Endothelial cell of umbilical vein (primary cell): ENCODE measurements around the gene PLA2G5. TPM values are rescaled to one million over a fixed set of nuclear protein-coding genes. Genes with fewer than 3 reads are reported as not detected.

Source experiments
- BruUV-seq: library from RNA; stranded (reverse); fragments of 400-500 nt; replicated peaks from 2 replicates; lab custom pipeline; 2021; lab: Mats Ljungman, UMichigan
- CTCF ChIA-PET: fragments of 300-600, 350-600 bp; sonication (Branson Sonifier 250); formaldehyde crosslinking; loops from one replicate; lab custom pipeline; 2021; ENCODE audit warnings: antibody characterized with exemption, inconsistent platforms; lab: Charles Lee
- POLR2A ChIA-PET: fragments of 300-600, 350-600 bp; sonication (Branson Sonifier 250); formaldehyde crosslinking; loops from one replicate; lab custom pipeline; 2021; ENCODE audit warnings: antibody characterized with exemption, inconsistent platforms; lab: Charles Lee
- DNase-seq: peaks from one replicate; pipeline ENCODE4 v3.0.0-alpha.2; 2011; ENCODE audit warnings: low read depth, low spot score
- FAIRE-seq: peaks from 2 replicates; lab custom pipeline; 2011; peaks lifted over from hg19 to GRCh38; lab: Jason Lieb, UNC
- H2AFZ ChIP-seq: 2 replicates; pipeline ENCODE4 v1.6.0; 2012; ENCODE audit warnings: low read depth, low read length, control low read depth, inconsistent platforms
- H3K27ac ChIP-seq: 2 replicates; pipeline ENCODE4 v1.5.1; 2011; ENCODE audit warnings: low read depth, mild to moderate bottlenecking, control low read depth, low read length, moderate library complexity; ENCODE audit not compliant: insufficient read depth
- H3K27me3 ChIP-seq, 2 experiments: 2 replicates each; pipeline versions ENCODE4 v1.6.0 to v1.6.1; 2011; ENCODE audit warnings: low read length in 2 of 2, mixed read lengths in 1 of 2; ENCODE audit not compliant: control insufficient read depth in 2 of 2, insufficient read depth in 2 of 2
- H3K36me3 ChIP-seq, 2 experiments: 2 replicates in 1 of 2; 3 replicates in 1 of 2; pipeline ENCODE4 v1.5.1; 2011; ENCODE audit warnings: low read length in 2 of 2, mild to moderate bottlenecking in 1 of 2, moderate library complexity in 1 of 2; ENCODE audit not compliant: control insufficient read depth in 2 of 2, insufficient read depth in 2 of 2; ENCODE audit errors: extremely low read depth in 1 of 2
- H3K4me1 ChIP-seq: 3 replicates; pipeline ENCODE4 v1.5.1; 2011; ENCODE audit warnings: mild to moderate bottlenecking, low read length; ENCODE audit not compliant: control insufficient read depth, insufficient read depth; ENCODE audit errors: extremely low read depth
- H3K4me2 ChIP-seq: 2 replicates; pipeline ENCODE4 v1.6.1; 2011; ENCODE audit warnings: low read length, control low read depth, mixed read lengths; ENCODE audit not compliant: insufficient read depth
- H3K4me3 ChIP-seq, 3 experiments: fragments of 200-600 bp in 1 of 3; sonication (generic), shearing (Covaris generic) in 1 of 3; replicated peaks in 1 of 3; 2 replicates each; pipeline ENCODE4 v1.5.1; 2011 to 2016; ENCODE audit warnings: control low read depth in 3 of 3, low read length in 3 of 3, mild to moderate bottlenecking in 2 of 3, inconsistent platforms in 1 of 3, low read depth in 1 of 3, moderate library complexity in 1 of 3; ENCODE audit not compliant: insufficient read depth in 1 of 3
- H3K79me2 ChIP-seq: 2 replicates; pipeline ENCODE4 v1.6.0; 2012; ENCODE audit warnings: low read length, inconsistent platforms; ENCODE audit not compliant: control insufficient read depth, insufficient read depth
- H3K9ac ChIP-seq: replicated peaks from 2 replicates; pipeline ENCODE3; 2011; ENCODE audit warnings: low read length, control low read depth; ENCODE audit not compliant: insufficient read depth; ENCODE audit errors: extremely low read depth
- H3K9me1 ChIP-seq: replicated peaks from 3 replicates; pipeline ENCODE4 v1.6.0; 2011; ENCODE audit warnings: mild to moderate bottlenecking, low read length; ENCODE audit not compliant: control insufficient read depth, insufficient read depth; ENCODE audit errors: extremely low read depth
- H3K9me3 ChIP-seq: replicated peaks from 2 replicates; pipeline ENCODE4 v1.5.1; 2012; ENCODE audit warnings: low read length, inconsistent platforms; ENCODE audit not compliant: control insufficient read depth, insufficient read depth
- H4K20me1 ChIP-seq: replicated peaks from 2 replicates; pipeline ENCODE3; 2011; ENCODE audit warnings: mild to moderate bottlenecking, low read length; ENCODE audit not compliant: control insufficient read depth, insufficient read depth; ENCODE audit errors: extremely low read depth
- CTCF ChIP-seq, 2 donors: IDR thresholded peaks; 1 replicate in 1 of 2; 2 replicates in 1 of 2; pipeline ENCODE4 v1.5.1; 2011; ENCODE audit warnings: low read length in 2 of 2, mild to moderate bottlenecking in 2 of 2, moderate library complexity in 2 of 2, control low read depth in 1 of 2, inconsistent platforms in 1 of 2, low read depth in 1 of 2; ENCODE audit not compliant: insufficient read depth in 1 of 2; ENCODE audit errors: extremely low read depth in 1 of 2
- EZH2 ChIP-seq: IDR thresholded peaks from 2 replicates; pipeline ENCODE4 v1.6.1; 2012; ENCODE audit warnings: borderline replicate concordance, low read depth, mild to moderate bottlenecking, moderate library complexity, low read length, inconsistent platforms; ENCODE audit not compliant: severe bottlenecking
- FOS ChIP-seq: IDR thresholded peaks from 2 replicates; pipeline ENCODE4 v1.6.1; 2011; ENCODE audit warnings: mild to moderate bottlenecking, low read length, moderate library complexity, borderline replicate concordance; ENCODE audit not compliant: insufficient read depth
- GATA2 ChIP-seq: IDR thresholded peaks from 2 replicates; pipeline ENCODE4 v1.7.0; 2011; ENCODE audit warnings: low read depth, mild to moderate bottlenecking, moderate library complexity, mixed read lengths, low read length; ENCODE audit not compliant: insufficient read length, insufficient read depth
- JUN ChIP-seq: IDR thresholded peaks from 2 replicates; pipeline ENCODE4 v1.6.1; 2011; ENCODE audit warnings: borderline replicate concordance, low read depth; ENCODE audit not compliant: insufficient read length, insufficient read depth
- MAX ChIP-seq: IDR thresholded peaks from 2 replicates; pipeline ENCODE4 v1.6.1; 2011; ENCODE audit not compliant: insufficient read depth, insufficient read length
- MYC ChIP-seq: IDR thresholded peaks from one replicate; pipeline ENCODE4 v1.6.1; 2011; ENCODE audit warnings: mild to moderate bottlenecking, low read depth, low read length
- POLR2A ChIP-seq: IDR thresholded peaks from 2 replicates; pipeline ENCODE4 v1.6.1; 2012; ENCODE audit warnings: low read depth, mild to moderate bottlenecking, control low read depth, low read length
- dilution Hi-C: fragments of 300-500 bp; cut with MboI; formaldehyde crosslinking; loops from one replicate; pipeline ENCODE4 v1.15.0; 2019; ENCODE audit warnings: low sequenced_read_pairs; ENCODE audit not compliant: extremely low pct_ligation_motif_present
- intact Hi-C: fragments of 100-400 bp; cut with micrococcal nuclease; formaldehyde crosslinking; loops from one replicate; pipeline ENCODE4 v1.10.0; 2022
- polyA plus RNA-seq, 4 experiments: library from polyadenylated mRNA; depleted of rRNA in 3 of 4; stranded (reverse) in 3 of 4; unstranded in 1 of 4; fragments of >200 nt; gene quantifications; 2 replicates each; pipeline versions ENCODE4 v1.2.1 to v1.2.3, GENCODE V29; 2011 to 2012; ENCODE audit warnings: missing spikeins in 1 of 4
- total RNA-seq: library from RNA; stranded (reverse); gene quantifications from 2 replicates; pipeline ENCODE4 v1.2.3, GENCODE V29; 2021

The PLA2G5 gene
- total and polyA plus RNA-seq, 2 donors (not counting 3 experiments of a cell fraction or from before 2014, with no cell fraction given) = 0.06 TPM; not detected in 1

DNA sequence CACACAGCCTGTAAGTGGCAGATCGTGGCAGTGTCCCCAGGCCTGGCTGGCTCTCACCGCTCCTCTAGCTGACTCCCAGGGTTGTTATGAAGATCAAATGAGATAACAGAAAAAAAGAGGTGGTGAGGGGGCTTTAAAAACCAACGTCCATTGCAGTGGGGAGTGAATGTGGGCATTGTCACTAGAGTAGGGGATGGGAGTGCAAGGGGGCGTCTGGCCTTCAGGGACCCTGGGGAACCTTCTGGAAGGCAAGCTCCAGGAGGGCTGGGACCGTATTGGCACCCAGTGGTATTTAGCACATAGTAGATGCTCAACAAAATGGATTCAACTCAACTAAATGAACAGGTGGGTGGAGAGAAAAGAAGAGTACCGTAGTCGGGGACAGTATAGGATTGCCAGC is 45.9 kb downstream of the PLA2G5 start:
- ChIA-PET CTCF (no interaction called here), POLR2A (no interaction called here)
- no peaks in the 10 kb centered on the region for H3K36me3 ChIP-seq
- no peak for TF ChIP-seq MAX
- TF ChIP-seq POLR2A = no peak
- no peak for TF ChIP-seq GATA2
- TF ChIP-seq CTCF (IDR thresholded peaks at IDR 0.05; ENCODE audit: extremely low read depth in 1 of 2, insufficient read depth in 1 of 2, low read depth in 1 of 2, low read length in 2 of 2) = no peak
- no peak for TF ChIP-seq MYC
- BruUV-seq = no TSS peak
- no peak overlapping the region for H3K9ac ChIP-seq
- H3K79me2 ChIP-seq = no peaks in the 10 kb centered on the region
- H3K9me1 ChIP-seq = no peaks in the 10 kb centered on the region
- H3K9me3 ChIP-seq = no peaks in the 10 kb centered on the region
- dilution Hi-C loops = no loop called here
- H3K27me3 ChIP-seq = peaks cover 0 to under 1% of the 10 kb centered on the region in 2 experiments
- H2AFZ ChIP-seq = no peak overlapping the region
- H4K20me1 ChIP-seq = no peaks in the 10 kb centered on the region
- no peak for DNase-seq
- H3K27ac ChIP-seq = no peak overlapping the region
- peaks cover 5% of the 10 kb centered on the region for H3K4me1 ChIP-seq
- intact Hi-C loops = no loop called here
- FAIRE-seq = no peak
- no peak overlapping the region for H3K4me2 ChIP-seq
- no peak overlapping the region for H3K4me3 ChIP-seq

- H3K9me1 ChIP-seq = no peaks in the 10 kb centered on the region
- H3K4me2 ChIP-seq = no peak overlapping the region
- no peaks in the 10 kb centered on the region for H3K9me3 ChIP-seq
- no peak overlapping the region for H3K27ac ChIP-seq
- no peaks in the 10 kb centered on the region for H4K20me1 ChIP-seq
- H3K36me3 ChIP-seq = no peaks in the 10 kb centered on the region
- BruUV-seq = no TSS peak
- no peaks in the 10 kb centered on the region for H3K4me1 ChIP-seq
- H3K9ac ChIP-seq = no peak overlapping the region
- H3K79me2 ChIP-seq = no peaks in the 10 kb centered on the region
- no peak for DNase-seq
- TF ChIP-seq EZH2 (no peak), JUN (no peak), FOS (no peak), MAX (no peak), POLR2A (no peak)
- intact Hi-C loops (no loop called here), dilution Hi-C loops (no loop called here)
- H3K4me3 ChIP-seq = no peak overlapping the region
- H2AFZ ChIP-seq = no peak overlapping the region
- peaks cover 0 to 1% of the 10 kb centered on the region in 2 experiments for H3K27me3 ChIP-seq
- CTCF ChIA-PET = interaction anchor here (1.5 kb wide), 1 partner anchor 27 kb away, joined by 3 read pairs; no protein-coding TSS in a partner anchor
- POLR2A ChIA-PET = no interaction called here
- FAIRE-seq = no peak
Measured at GRCh38 chr1:20117236-20117635, 47.2 kb downstream of the PLA2G5 start.
